Spleen (tissue), 11 donors: ENCODE measurements around the gene DISC1. TPM values are rescaled to one million over a fixed set of nuclear protein-coding genes. Genes with fewer than 3 reads are reported as not detected.

Source experiments
- DNase-seq: peaks from one replicate; pipeline ENCODE4 v3.0.0-alpha.2; 2020
- H3K27ac ChIP-seq, 8 donors: fragments of 200-600 bp; sonication (generic) in 7 of 8; 1 replicate in 4 of 8; 2 replicates in 4 of 8; pipeline versions ENCODE4 v1.5.0 to v1.8.0; 2016 to 2021; ENCODE audit warnings: inconsistent platforms in 4 of 8, mild to moderate bottlenecking in 4 of 8, moderate library complexity in 1 of 8
- H3K27me3 ChIP-seq, 7 donors: fragments of 200-600 bp; sonication (generic) in 6 of 7; replicated peaks in 1 of 7; 1 replicate in 4 of 7; 2 replicates in 3 of 7; pipeline versions ENCODE4 v1.5.0 to v1.8.0; 2016 to 2021; ENCODE audit warnings: inconsistent platforms in 3 of 7, mild to moderate bottlenecking in 1 of 7
- H3K36me3 ChIP-seq, 6 donors: fragments of 200-600 bp; sonication (generic) in 5 of 6; 1 replicate in 4 of 6; 2 replicates in 2 of 6; pipeline versions ENCODE4 v1.5.0 to v1.8.0; 2016 to 2021; ENCODE audit warnings: inconsistent platforms in 2 of 6
- H3K4me1 ChIP-seq, 6 donors: fragments of 200-600 bp; sonication (generic) in 5 of 6; 1 replicate in 3 of 6; 2 replicates in 3 of 6; pipeline versions ENCODE4 v1.5.0 to v1.8.0; 2016 to 2021; ENCODE audit warnings: inconsistent platforms in 3 of 6
- H3K4me3 ChIP-seq, 8 donors: fragments of 200-600 bp; sonication (generic) in 7 of 8; 1 replicate in 4 of 8; 2 replicates in 4 of 8; pipeline versions ENCODE4 v1.5.0 to v1.8.0; 2016 to 2021; ENCODE audit warnings: inconsistent platforms in 4 of 8, mild to moderate bottlenecking in 4 of 8, moderate library complexity in 2 of 8
- H3K9me3 ChIP-seq, 8 donors: fragments of 200-600 bp; sonication (generic) in 7 of 8; 1 replicate in 4 of 8; 2 replicates in 4 of 8; pipeline versions ENCODE4 v1.5.0 to v1.8.0; 2016 to 2021; ENCODE audit warnings: inconsistent platforms in 4 of 8
- CTCF ChIP-seq, 11 experiments: fragments of 200-600 bp in 7 of 11; fragments of 450-650 bp in 4 of 11; sonication (generic) in 4 of 11; IDR thresholded peaks in 8 of 11; conservative IDR thresholded peaks in 3 of 11; 1 replicate in 7 of 11; 2 replicates in 4 of 11; pipeline versions ENCODE4 v1.4.0 to v1.8.0; 2016 to 2021; ENCODE audit warnings: antibody characterized with exemption in 11 of 11, inconsistent platforms in 4 of 11, mild to moderate bottlenecking in 1 of 11
- POLR2A ChIP-seq, 3 donors: fragments of 450-650 bp; IDR thresholded peaks; one replicate each; pipeline ENCODE4 v1.5.1; 2017; ENCODE audit warnings: antibody characterized with exemption in 3 of 3, mild to moderate bottlenecking in 1 of 3
- POLR2AphosphoS5 ChIP-seq, 3 donors: sonication (generic); formaldehyde crosslinking; IDR thresholded peaks; one replicate each; pipeline ENCODE4 v1.5.1; 2017; ENCODE audit warnings: antibody characterized with exemption in 3 of 3
- WGBS, 5 donors: extraction: QIAGEN DNeasy Blood & Tissue Kit in 3 of 5; methylation state at CpG; one replicate each; pipeline versions ENCODE4 v1.1.5 to v1.1.7; 2013 to 2018; 5-methylcytosine and 5-hydroxymethylcytosine counted together
- intact Hi-C: fragments of 100-400 bp; cut with DNase I; formaldehyde crosslinking; loops from one replicate; pipeline ENCODE4 v1.15.0; 2023; ENCODE audit warnings: low total_unique reads
- polyA plus RNA-seq, 3 donors: library from polyadenylated mRNA; stranded (reverse); fragments of 200-250 nt; gene quantifications; one replicate each; pipeline ENCODE4 v1.2.1, GENCODE V29; 2013
- total RNA-seq, 7 donors: library from RNA; depleted of rRNA in 3 of 7; stranded (reverse); fragments of >200 nt in 3 of 7; fragmentation: NEBNext Ultra II Directional in 4 of 7; extraction: Animal tissue kit (Norgen Biotek cat#: 25700) in 4 of 7; gene quantifications; one replicate each; pipeline versions ENCODE4 v1.1.0 to v1.2.1, GENCODE V29; 2016 to 2021
- donor health status: healthy with polysubstance abuse.
- donor health status: DM: no; HTN: no; CAD: no; lungs with moderate emphysema.
- donor health status: DM: no; HTN: no; CAD: no.
- donor health status: Bipolar disorder and iron deficiency.
- donor health status: healthy.
- donor health status: DM: no; HTN: no; CAD: no.
- donor health status: DM: yes; HTN: yes; CAD: no.

DISC1 gene
- total and polyA plus RNA-seq, 10 donors: 0.89 to 36.4 (median 24.2) TPM

GRCh38 chr1:231694465-231695077 lies 68.0 kb downstream of the DISC1 start:
- peak overlapping the region in 2 of 8 donors; percentile 20 to 29 for H3K27ac ChIP-seq
- H3K36me3 ChIP-seq: peaks cover 0 to 20% (median 10%) of the 10 kb centered on the region in 6 donors
- no peak overlapping the region for H3K4me3 ChIP-seq
- 50 to 67% (median 53%) methylated on average over 16 to 18 of the region's 18 CpGs for WGBS, 5 donors
- H3K27me3 ChIP-seq: peaks cover 0 to 12% (median 0%) of the 10 kb centered on the region in 7 donors
- no peak for DNase-seq
- H3K4me1 ChIP-seq: peaks cover 0 to 45% (median 22%) of the 10 kb centered on the region in 6 donors
- intact Hi-C loops: no loop called here
- H3K9me3 ChIP-seq: no peaks in the 10 kb centered on the region
- TF ChIP-seq POLR2AphosphoS5 (IDR thresholded peaks at IDR 0.05): peak in 1 of 3 donors; percentile 16
- TF ChIP-seq POLR2A (IDR thresholded peaks at IDR 0.05): no peak

- H3K9me3 ChIP-seq: no peaks in the 10 kb centered on the region
- no peak overlapping the region for H3K4me3 ChIP-seq
- intact Hi-C loops: no loop called here
- DNase-seq: no peak
- peaks cover 0 to 45% (median 14%) of the 10 kb centered on the region in 6 donors for H3K4me1 ChIP-seq
- TF ChIP-seq POLR2AphosphoS5 (IDR thresholded peaks at IDR 0.05) (no peak), CTCF (IDR thresholded peaks at IDR 0.05 in 8 of 11, conservative IDR thresholded peaks at IDR 0.05 in 3 of 11) (no peak), POLR2A (IDR thresholded peaks at IDR 0.05) (no peak)
- WGBS, 5 donors: 80 to 94% (median 91%) methylated on average over 8 of the region's 8 CpGs
- peaks cover 0 to 9% (median 0%) of the 10 kb centered on the region in 7 donors for H3K27me3 ChIP-seq
- H3K27ac ChIP-seq: no peak overlapping the region
- peaks cover 0 to 20% (median 10%) of the 10 kb centered on the region in 6 donors for H3K36me3 ChIP-seq
Measured at GRCh38 chr1:231695439-231696255, 69.1 kb downstream of the DISC1 start.

- no peaks in the 10 kb centered on the region for H3K27me3 ChIP-seq
- TF ChIP-seq CTCF (IDR thresholded peaks at IDR 0.05 in 8 of 11, conservative IDR thresholded peaks at IDR 0.05 in 3 of 11): no peak
- no peak for TF ChIP-seq POLR2AphosphoS5 (IDR thresholded peaks at IDR 0.05)
- no peak for TF ChIP-seq POLR2A (IDR thresholded peaks at IDR 0.05)
- no peaks in the 10 kb centered on the region for H3K9me3 ChIP-seq
- peaks cover 0 to 24% (median 6%) of the 10 kb centered on the region in 6 donors for H3K4me1 ChIP-seq
- peaks cover 0 to 28% (median 2%) of the 10 kb centered on the region in 6 donors for H3K36me3 ChIP-seq
- WGBS, 5 donors: 29 to 48% (median 40%) methylated on average over 2 of the region's 2 CpGs
- H3K27ac ChIP-seq: peak overlapping the region in 4 of 8 donors; percentile 21 to 49 (median 46)
- intact Hi-C loops: no loop called here
- DNase-seq: no peak
- H3K4me3 ChIP-seq: no peak overlapping the region
Measured at GRCh38 chr1:231699784-231700183, 73.2 kb downstream of the DISC1 start.

GRCh38 chr1:231701306-231701705 lies 74.7 kb downstream of the DISC1 start:
- intact Hi-C loops: no loop called here
- DNase-seq: no peak
- Histone ChIP-seq H3K4me1 (peaks cover 0 to 29% (median 6%) of the 10 kb centered on the region in 6 donors), H3K36me3 (peaks cover 0 to 22% (median 0%) of the 10 kb centered on the region in 6 donors), H3K27ac (no peak overlapping the region), H3K4me3 (no peak overlapping the region), H3K27me3 (no peaks in the 10 kb centered on the region), H3K9me3 (no peaks in the 10 kb centered on the region)
- TF ChIP-seq POLR2AphosphoS5 (IDR thresholded peaks at IDR 0.05): no peak
- TF ChIP-seq CTCF (IDR thresholded peaks at IDR 0.05 in 8 of 11, conservative IDR thresholded peaks at IDR 0.05 in 3 of 11): no peak
